ENCODE measurements around the gene THRB.

The THRB gene

GRCh38 chr3:24348348-24348747, 146.3 kb downstream of the THRB start:
- DNase-seq (ENCODE audit: low read depth) = no peak

- no peak for DNase-seq (ENCODE audit: low read depth)
Measured at GRCh38 chr3:24344784-24345439, 149.7 kb downstream of the THRB start.

- no peak for DNase-seq (ENCODE audit: low read depth)
Measured at GRCh38 chr3:24343084-24343783, 151.4 kb downstream of the THRB start.

- DNase-seq (ENCODE audit: low read depth) = no peak
Measured at GRCh38 chr3:24342275-24342674, 152.4 kb downstream of the THRB start.

GRCh38 chr3:24341668-24342067, 153.0 kb downstream of the THRB start:
- DNase-seq (ENCODE audit: low read depth) = no peak

GRCh38 chr3:24340966-24341365, 153.7 kb downstream of the THRB start:
- no peak for DNase-seq (ENCODE audit: low read depth)

- DNase-seq (ENCODE audit: low read depth) = no peak
Measured at GRCh38 chr3:24340161-24340560, 154.5 kb downstream of the THRB start.

GRCh38 chr3:24339266-24339825, 155.3 kb downstream of the THRB start:
- no peak for DNase-seq (ENCODE audit: low read depth)

- DNase-seq (ENCODE audit: low read depth) = no peak
Measured at GRCh38 chr3:24338409-24339130, 156.1 kb downstream of the THRB start.

GRCh38 chr3:24336101-24336500, 158.5 kb downstream of the THRB start:
- DNase-seq (ENCODE audit: low read depth) = no peak

- DNase-seq (ENCODE audit: low read depth) = no peak
Measured at GRCh38 chr3:24332092-24332491, 162.6 kb downstream of the THRB start.

GRCh38 chr3:24323272-24323671, 171.4 kb downstream of the THRB start:
- DNase-seq (ENCODE audit: low read depth) = no peak

- no peak for DNase-seq (ENCODE audit: low read depth)
Measured at GRCh38 chr3:24320601-24321000, 174.0 kb downstream of the THRB start.

- no peak for DNase-seq (ENCODE audit: low read depth)
Measured at GRCh38 chr3:24318677-24319287, 175.9 kb downstream of the THRB start.

GRCh38 chr3:24316887-24317383, 177.7 kb downstream of the THRB start:
- no peak for DNase-seq (ENCODE audit: low read depth)

- DNase-seq (ENCODE audit: low read depth) = no peak
Measured at GRCh38 chr3:24315971-24316370, 178.7 kb downstream of the THRB start.

GRCh38 chr3:24315356-24315755, 179.3 kb downstream of the THRB start:
- no peak for DNase-seq (ENCODE audit: low read depth)

GRCh38 chr3:24311881-24312280, 182.8 kb downstream of the THRB start:
- DNase-seq (ENCODE audit: low read depth) = no peak

GRCh38 chr3:24310887-24311286, 183.8 kb downstream of the THRB start:
- DNase-seq (ENCODE audit: low read depth) = no peak

- no peak for DNase-seq (ENCODE audit: low read depth)
Measured at GRCh38 chr3:24306518-24306917, 188.1 kb downstream of the THRB start.

- no peak for DNase-seq (ENCODE audit: low read depth)
Measured at GRCh38 chr3:24305795-24306467, 188.7 kb downstream of the THRB start.
